ENCODE measurements around the gene LAMTOR4.
"Not testable (repeated sequence)": the region's sequence is repeated elsewhere in the genome, so short reads cannot be mapped to it uniquely, and the experiment has no call there.

LAMTOR4 gene

GRCh38 chr7:100170101-100170897, 21.6 kb downstream of the LAMTOR4 start:
- no peak for DNase-seq (ENCODE audit: low read depth in 1 of 2, low spot score in 1 of 2)

GRCh38 chr7:100171087-100171681, 22.5 kb downstream of the LAMTOR4 start:
- DNase-seq (ENCODE audit: low read depth in 1 of 2, low spot score in 1 of 2) = no peak

- no peak for DNase-seq (ENCODE audit: low read depth in 1 of 2, low spot score in 1 of 2)
Measured at GRCh38 chr7:100171840-100172239, 23.1 kb downstream of the LAMTOR4 start.

DNA sequence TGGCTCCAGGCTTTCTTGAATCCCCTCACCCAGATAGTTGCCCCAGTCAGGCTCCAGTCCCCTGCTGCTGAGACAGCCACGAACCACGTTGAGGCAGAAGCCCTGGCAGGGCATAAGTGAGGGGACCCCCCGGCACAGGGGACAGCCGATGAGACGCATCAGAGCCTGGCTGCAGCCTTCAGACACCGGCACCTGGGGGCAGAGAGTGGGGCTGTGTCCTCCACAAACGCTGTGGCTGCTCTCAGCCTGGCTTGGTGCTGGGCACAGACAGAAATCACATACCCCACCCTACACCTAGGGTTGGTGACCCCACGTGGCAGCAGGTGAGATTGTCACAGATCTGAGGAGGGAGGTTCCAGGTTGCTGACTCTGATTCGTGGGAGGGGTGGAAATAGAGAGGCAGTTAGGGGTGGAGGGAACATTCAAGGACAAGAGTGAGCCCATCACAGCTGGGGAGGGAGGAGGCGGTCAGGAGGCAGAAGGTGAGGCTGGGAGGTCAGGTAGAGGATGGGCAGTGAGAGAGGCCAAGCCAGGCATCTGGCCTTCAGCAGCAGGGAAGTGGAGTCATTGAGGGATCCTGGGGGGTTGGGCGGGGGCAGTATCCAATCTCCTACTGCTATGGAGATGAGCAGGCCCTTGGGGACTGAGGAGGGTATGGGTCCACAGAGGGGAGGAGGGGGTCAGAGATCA, 25.2 kb downstream of the LAMTOR4 start:
- DNase-seq (ENCODE audit: low read depth in 1 of 2, low spot score in 1 of 2) = no peak

DNA sequence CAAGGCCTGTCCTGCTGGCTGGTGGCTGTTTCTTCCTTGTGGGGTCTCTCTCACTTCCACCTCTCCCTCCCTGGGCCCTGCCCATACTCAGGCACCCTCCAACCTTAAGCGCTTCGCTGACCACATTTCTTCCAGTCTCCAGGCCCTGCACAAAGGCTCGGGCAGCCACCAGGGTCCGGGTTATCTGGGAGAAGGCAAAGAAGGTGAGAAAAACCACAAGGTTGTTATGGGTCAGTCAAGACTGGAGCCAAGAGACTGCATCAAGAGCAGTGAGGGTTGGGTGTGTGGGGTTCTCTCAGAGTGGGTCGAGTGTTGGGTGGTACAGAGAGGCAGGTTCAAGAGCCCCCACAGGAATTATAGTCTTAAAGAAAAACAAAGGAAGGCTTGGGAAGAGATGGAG, 25.9 kb downstream of the LAMTOR4 start:
- no peak for DNase-seq (ENCODE audit: low read depth in 1 of 2, low spot score in 1 of 2)

DNA sequence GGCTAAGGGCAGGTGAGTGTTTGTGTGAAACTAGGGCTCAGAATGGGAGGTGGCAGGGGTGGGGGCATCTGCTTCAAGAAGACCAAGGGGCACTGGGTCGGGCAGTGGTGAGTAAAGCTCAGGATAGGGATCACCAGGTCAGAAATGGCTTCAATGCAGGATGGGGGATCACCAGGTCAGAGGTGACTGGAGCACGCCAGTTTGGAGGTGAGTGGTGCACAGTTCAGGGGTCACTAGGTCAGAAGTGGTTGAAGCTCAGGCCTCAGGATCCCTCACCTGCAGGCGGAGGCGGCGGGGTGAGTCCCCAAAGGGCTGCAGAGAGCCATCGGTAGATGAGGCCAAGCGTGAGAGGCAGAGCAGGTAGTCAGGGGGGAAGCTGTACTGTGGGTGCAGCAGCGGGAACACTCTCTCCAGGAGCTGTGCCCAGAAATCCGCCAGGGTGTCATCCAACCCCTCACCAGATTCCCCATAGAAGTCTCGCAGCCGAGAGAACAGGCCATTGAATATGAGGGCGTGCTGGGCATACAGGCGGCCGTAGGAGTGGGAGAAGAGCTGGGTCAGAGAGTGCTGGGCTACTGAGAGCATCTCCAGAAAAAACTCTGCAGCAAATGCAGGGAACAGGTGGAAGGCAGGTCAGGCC, 26.7 kb downstream of the LAMTOR4 start:
- DNase-seq (ENCODE audit: low read depth in 1 of 2, low spot score in 1 of 2) = no peak

DNA sequence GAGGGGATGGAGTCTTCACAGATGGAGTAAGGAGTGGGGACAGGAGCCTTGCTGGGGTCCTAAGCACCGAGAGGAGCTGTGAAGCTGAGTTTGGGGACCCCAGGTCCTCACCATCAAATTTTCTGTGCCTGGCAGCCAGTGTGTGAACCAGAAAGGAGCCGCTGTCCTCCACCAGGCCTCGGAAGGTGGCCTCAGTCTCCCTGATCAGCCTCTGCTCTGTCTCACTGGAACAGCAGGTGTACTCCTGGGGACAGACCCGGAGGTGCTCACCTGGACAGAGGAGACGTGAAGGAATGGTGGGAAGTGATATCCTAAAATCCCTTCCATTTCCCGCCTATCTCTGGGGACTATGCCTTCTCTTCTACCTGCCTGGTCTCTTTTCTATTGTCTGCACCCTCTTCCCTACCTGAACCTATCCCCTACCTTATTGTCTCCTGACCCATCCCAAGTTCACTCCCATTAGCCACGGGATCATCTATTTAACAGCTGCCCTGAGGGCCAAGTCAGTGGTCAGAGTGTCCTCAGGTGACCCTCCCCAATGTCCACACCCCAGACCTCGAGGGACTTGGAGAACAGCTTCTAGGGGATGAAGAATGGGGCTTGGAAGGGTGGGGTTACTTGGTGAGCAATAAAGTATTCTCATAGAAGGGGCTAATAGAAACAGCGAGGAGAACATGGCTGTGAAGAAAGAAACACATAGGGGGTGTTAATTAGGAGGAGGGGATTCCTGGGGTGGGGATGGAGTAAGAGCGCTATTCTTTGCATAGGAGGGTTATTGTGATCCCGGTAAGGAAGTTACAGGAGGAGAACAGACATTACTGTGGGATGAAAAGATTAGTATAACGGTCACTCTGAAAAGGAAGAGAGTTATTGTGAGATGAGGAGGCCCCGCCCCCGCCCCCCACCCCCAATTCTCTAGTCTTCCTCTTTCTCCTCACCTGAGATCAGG, 27.7 kb downstream of the LAMTOR4 start:
- DNase-seq (ENCODE audit: low read depth in 1 of 2, low spot score in 1 of 2) = no peak

GRCh38 chr7:100177045-100178001, 28.6 kb downstream of the LAMTOR4 start, which contains the start of the genes GPC2 and STAG3:
GPC2 (minus strand) TSS chr7:100177381; CDS start chr7:100177199, 182 bp downstream.
STAG3 (plus strand) TSS chr7:100177918; CDS start chr7:100180557, 2,639 bp downstream.
- DNase-seq (ENCODE audit: low read depth in 1 of 2, low spot score in 1 of 2) = peak; percentile 95 to 98

DNA sequence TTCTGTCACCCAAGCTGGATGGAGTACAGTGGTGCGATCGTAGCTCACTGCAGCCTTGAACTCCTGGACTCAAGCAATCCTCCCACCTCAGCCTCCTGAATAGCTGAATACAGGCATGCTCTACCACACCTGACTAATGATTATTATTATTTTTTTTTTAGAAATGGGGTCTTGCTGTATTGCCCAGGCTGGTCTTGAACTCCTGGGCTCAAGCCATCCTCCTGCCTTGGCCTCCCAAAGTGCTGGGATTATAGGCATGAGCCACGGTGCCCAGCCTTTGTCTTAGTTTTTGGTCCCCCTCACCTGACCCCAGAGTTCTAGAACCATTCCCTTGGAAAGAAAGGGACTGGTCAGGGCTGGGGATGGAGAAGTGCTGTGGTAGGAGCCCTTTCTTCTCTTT, 31.4 kb downstream of the LAMTOR4 start:
- not testable (repeated sequence) for DNase-seq (ENCODE audit: low read depth in 1 of 2, low spot score in 1 of 2)

DNA sequence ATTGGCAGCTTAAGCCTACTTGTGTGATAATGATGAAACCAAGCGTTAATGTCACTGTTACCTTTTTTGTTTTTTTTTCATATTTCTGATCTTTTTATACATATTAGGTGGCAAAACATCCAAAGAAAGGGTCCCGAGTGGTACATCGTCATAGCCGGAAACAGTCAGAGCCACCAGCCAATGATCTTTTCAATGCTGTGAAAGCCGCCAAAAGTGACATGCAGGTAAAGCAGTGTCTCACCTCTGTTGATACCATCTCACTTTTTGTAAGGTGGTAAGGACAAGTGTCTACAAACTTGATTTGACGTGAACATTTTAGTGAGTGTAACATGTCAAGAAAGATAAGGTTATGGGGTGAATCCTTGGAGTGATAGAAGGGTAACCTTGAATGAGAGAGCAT, 33.9 kb downstream of the LAMTOR4 start:
- DNase-seq (ENCODE audit: low read depth in 1 of 2, low spot score in 1 of 2) = not testable (repeated sequence)

- not testable (repeated sequence) for DNase-seq (ENCODE audit: low read depth in 1 of 2, low spot score in 1 of 2)
Measured at GRCh38 chr7:100183090-100183489, 34.4 kb downstream of the LAMTOR4 start.

- no peak for DNase-seq (ENCODE audit: low read depth in 1 of 2, low spot score in 1 of 2)
Measured at GRCh38 chr7:100185726-100186125, 37.0 kb downstream of the LAMTOR4 start.

DNA sequence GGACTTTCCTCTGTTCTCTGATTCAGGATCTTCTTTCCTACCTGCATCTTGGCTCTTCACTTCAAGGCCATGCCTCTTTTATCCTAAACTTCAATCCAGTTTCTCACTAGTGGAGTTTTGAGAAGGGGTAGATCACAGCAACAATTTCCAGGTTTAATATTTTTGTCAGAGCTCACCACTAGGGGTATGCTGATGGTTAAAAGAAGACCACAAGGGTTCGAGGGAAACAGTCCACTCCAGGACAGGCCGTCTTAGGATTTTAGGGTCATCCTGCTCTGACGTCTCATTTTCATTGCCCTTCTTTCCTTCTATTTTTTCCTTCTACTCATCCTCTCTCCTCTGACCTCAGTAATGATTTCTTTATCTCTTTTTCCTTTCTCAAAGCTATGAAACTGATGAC, 40.3 kb downstream of the LAMTOR4 start:
- DNase-seq (ENCODE audit: low read depth in 1 of 2, low spot score in 1 of 2) = no peak

- no peak for DNase-seq (ENCODE audit: low read depth in 1 of 2, low spot score in 1 of 2)
Measured at GRCh38 chr7:100190048-100190711, 41.5 kb downstream of the LAMTOR4 start.

- DNase-seq (ENCODE audit: low read depth in 1 of 2, low spot score in 1 of 2) = no peak
Measured at GRCh38 chr7:100191775-100192174, 43.1 kb downstream of the LAMTOR4 start.

- not testable (repeated sequence) for DNase-seq (ENCODE audit: low read depth in 1 of 2, low spot score in 1 of 2)
Measured at GRCh38 chr7:100192281-100192862, 43.7 kb downstream of the LAMTOR4 start.

GRCh38 chr7:100192969-100193368, 44.3 kb downstream of the LAMTOR4 start:
- DNase-seq (ENCODE audit: low read depth in 1 of 2, low spot score in 1 of 2) = no peak

DNA sequence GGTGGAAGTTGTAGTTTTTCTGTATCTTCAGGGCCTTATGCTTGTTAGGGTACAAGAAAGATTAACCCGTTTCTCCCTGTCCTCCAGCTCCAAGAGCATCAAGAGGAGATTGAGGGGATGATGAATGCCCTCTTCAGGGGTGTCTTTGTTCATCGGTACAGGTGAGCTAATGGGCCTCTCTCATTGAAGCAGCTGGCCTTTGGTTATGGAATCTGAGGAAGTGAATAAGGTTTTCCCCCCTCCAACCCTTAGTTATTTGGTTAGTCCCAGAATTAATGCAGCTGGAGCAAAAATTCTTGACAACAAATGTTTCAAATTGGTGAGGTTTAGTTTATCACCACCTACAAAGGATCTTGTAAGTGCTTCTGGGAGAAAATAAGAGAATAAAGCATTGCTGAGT, 46.5 kb downstream of the LAMTOR4 start:
- no peak for DNase-seq (ENCODE audit: low read depth in 1 of 2, low spot score in 1 of 2)
